ENCODE results near the gene RAX2.

Gene RAX2

GRCh38 chr19:3776479-3777040 lies 4.5 kb upstream of the RAX2 start:
- no peak overlapping the region for H3K4me3 ChIP-seq (ENCODE audit: low read depth, low read length)
- no peak for DNase-seq (ENCODE audit: low read depth)
- no peak for TF ChIP-seq MYC (IDR thresholded peaks at IDR 0.05; ENCODE audit: low read depth, low read length)
- TF ChIP-seq MAX (IDR thresholded peaks at IDR 0.05; ENCODE audit: low read depth, low read length), result no peak
- TF ChIP-seq POLR2A (IDR thresholded peaks at IDR 0.05; ENCODE audit: extremely low read depth, insufficient read length), result no peak
- TF ChIP-seq CTCF (IDR thresholded peaks at IDR 0.05; ENCODE audit: low read depth, low read length), result no peak

GRCh38 chr19:3775831-3776230 lies 3.8 kb upstream of the RAX2 start:
- no peak overlapping the region for H3K4me3 ChIP-seq (ENCODE audit: low read depth, low read length)
- no peak for TF ChIP-seq CTCF (IDR thresholded peaks at IDR 0.05; ENCODE audit: low read depth, low read length)
- no peak for TF ChIP-seq POLR2A (IDR thresholded peaks at IDR 0.05; ENCODE audit: extremely low read depth, insufficient read length)
- no peak for DNase-seq (ENCODE audit: low read depth)

- no peak for TF ChIP-seq MAX (IDR thresholded peaks at IDR 0.05; ENCODE audit: low read depth, low read length)
- TF ChIP-seq POLR2A (IDR thresholded peaks at IDR 0.05; ENCODE audit: extremely low read depth, insufficient read length), result no peak
- TF ChIP-seq CTCF (IDR thresholded peaks at IDR 0.05; ENCODE audit: low read depth, low read length), result no peak
- no peak for TF ChIP-seq MYC (IDR thresholded peaks at IDR 0.05; ENCODE audit: low read depth, low read length)
- no peak overlapping the region for H3K4me3 ChIP-seq (ENCODE audit: low read depth, low read length)
- no peak for DNase-seq (ENCODE audit: low read depth)
Observed at GRCh38 chr19:3775374-3775711, 3.3 kb upstream of the RAX2 start.

- TF ChIP-seq POLR2A (IDR thresholded peaks at IDR 0.05; ENCODE audit: extremely low read depth, insufficient read length) (no peak), CTCF (IDR thresholded peaks at IDR 0.05; ENCODE audit: low read depth, low read length) (no peak), MAX (IDR thresholded peaks at IDR 0.05; ENCODE audit: low read depth, low read length) (no peak), MYC (IDR thresholded peaks at IDR 0.05; ENCODE audit: low read depth, low read length) (no peak)
- no peak overlapping the region for H3K4me3 ChIP-seq (ENCODE audit: low read depth, low read length)
- no peak for DNase-seq (ENCODE audit: low read depth)
Observed at GRCh38 chr19:3774621-3775373, 2.8 kb upstream of the RAX2 start.

GRCh38 chr19:3773814-3774515 lies 1.9 kb upstream of the RAX2 start:
- TF ChIP-seq CTCF (IDR thresholded peaks at IDR 0.05; ENCODE audit: low read depth, low read length) (no peak), POLR2A (IDR thresholded peaks at IDR 0.05; ENCODE audit: extremely low read depth, insufficient read length) (no peak), MYC (IDR thresholded peaks at IDR 0.05; ENCODE audit: low read depth, low read length) (no peak), MAX (IDR thresholded peaks at IDR 0.05; ENCODE audit: low read depth, low read length) (no peak)
- H3K4me3 ChIP-seq (ENCODE audit: low read depth, low read length), result no peak overlapping the region
- no peak for DNase-seq (ENCODE audit: low read depth)

Data from NB4 (cell line).